Natural killer cell (primary cell): ENCODE results near the gene FFAR1. TPM values are rescaled to one million over a fixed set of nuclear protein-coding genes. Genes with fewer than 3 reads are reported as not detected.
A peak's percentile ranks its signal among the peaks of the same experiment; 100 is the strongest.
"Not testable (repeated sequence)": the region's sequence is repeated elsewhere in the genome, so short reads cannot be mapped to it uniquely, and the experiment has no call there.

ENCODE experiments used
- ATAC-seq, 3 donors: fragments of 150-1000 bp in 2 of 3; fragments of 200-7000 bp in 1 of 3; cut with Tn5 transposase; 1 replicate in 1 of 3; 2 replicates in 2 of 3; pipeline ENCODE4 v1.10.0; 2021; ENCODE audit warnings: mild to moderate bottlenecking in 2 of 3, moderate library complexity in 2 of 3
- DNase-seq, 2 donors: peaks; one replicate each; pipeline versions ENCODE4 v3.0.0 to v3.0.0-alpha.2; 2013 to 2021; ENCODE audit warnings: mixed read lengths in 1 of 2
- H3K27ac ChIP-seq: one replicate; pipeline ENCODE4 v1.5.1; 2013; ENCODE audit warnings: mild to moderate bottlenecking, low read length
- H3K27me3 ChIP-seq: one replicate; pipeline ENCODE4 v1.6.1; 2013; ENCODE audit warnings: low read length; ENCODE audit not compliant: control insufficient read depth, insufficient read depth
- H3K36me3 ChIP-seq: one replicate; pipeline ENCODE4 v1.6.1; 2013; ENCODE audit warnings: low read length; ENCODE audit not compliant: control insufficient read depth, insufficient read depth
- H3K4me1 ChIP-seq: one replicate; pipeline ENCODE4 v1.6.1; 2013; ENCODE audit warnings: low read length; ENCODE audit not compliant: control insufficient read depth, insufficient read depth
- H3K4me3 ChIP-seq: one replicate; pipeline ENCODE4 v1.5.1; 2013; ENCODE audit warnings: low read length
- H3K9me3 ChIP-seq: one replicate; pipeline ENCODE4 v1.6.1; 2013; ENCODE audit warnings: low read length; ENCODE audit not compliant: control insufficient read depth, insufficient read depth
- H3K27ac Mint-ChIP-seq, 2 donors: one replicate each; pipeline ENCODE4 v1.8.0; 2022; ENCODE audit warnings: mild to moderate bottlenecking in 2 of 2, mixed read lengths in 2 of 2, moderate library complexity in 1 of 2
- H3K27me3 Mint-ChIP-seq, 2 donors: one replicate each; pipeline ENCODE4 v1.8.0; 2022; ENCODE audit warnings: low read depth in 2 of 2, mixed read lengths in 2 of 2
- H3K36me3 Mint-ChIP-seq: one replicate; pipeline ENCODE4 v1.8.0; 2022; ENCODE audit warnings: mixed read lengths
- H3K4me1 Mint-ChIP-seq, 2 donors: one replicate each; pipeline ENCODE4 v1.8.0; 2022; ENCODE audit warnings: mixed read lengths in 2 of 2
- H3K4me3 Mint-ChIP-seq: one replicate; pipeline ENCODE4 v1.8.0; 2022; ENCODE audit warnings: mild to moderate bottlenecking, moderate library complexity, mixed read lengths
- H3K9me3 Mint-ChIP-seq, 2 donors: one replicate each; pipeline ENCODE4 v1.8.0; 2022; ENCODE audit warnings: mixed read lengths in 2 of 2
- WGBS: methylation state at CpG from one replicate; pipeline ENCODE4 v1.1.7; 2013; ENCODE audit warnings: missing lambda C conversion rate; ENCODE audit not compliant: insufficient coverage; 5-methylcytosine and 5-hydroxymethylcytosine counted together
- intact Hi-C: fragments of 100-400 bp; cut with micrococcal nuclease; formaldehyde crosslinking; loops from one replicate; pipeline ENCODE4 v1.14.2; 2022
- total RNA-seq, 4 donors: library from RNA; stranded (reverse); fragments of 120-200 nt in 1 of 4; gene quantifications; one replicate each; pipeline versions ENCODE4 v1.2.3 to v1.2.4, GENCODE V29; 2013 to 2022
- TF ChIP-seq, protein P1 (sequence below): fragments of 200-600 bp; IDR thresholded peaks from one replicate; pipeline ENCODE4 v1.8.0; 2022; ENCODE audit warnings: antibody characterized with exemption

Gene FFAR1
- total RNA-seq, 3 donors from 2014 or later (not counting 1 experiment from before 2014, with no cell fraction given): 0.30 to 0.47 TPM; not detected in 1

DNA sequence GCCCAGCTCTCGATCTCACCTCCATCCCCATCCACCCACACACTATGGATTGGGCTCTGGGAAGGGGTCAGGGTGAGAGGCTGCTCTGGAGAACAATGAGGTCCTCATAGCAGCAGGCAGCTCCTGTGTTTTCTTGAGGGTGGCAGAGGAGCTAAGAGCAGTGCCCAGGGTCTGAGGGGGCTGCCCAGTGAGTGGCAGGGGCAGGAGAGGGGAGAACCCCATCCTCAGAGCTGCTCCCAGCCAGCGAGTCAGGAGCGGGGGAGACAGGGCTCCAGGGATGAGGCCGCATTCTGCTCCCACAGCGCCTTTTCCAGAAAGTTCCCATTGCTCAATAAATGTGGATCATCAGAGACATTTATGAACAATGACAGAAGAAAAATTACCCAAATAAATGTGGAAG lies 12.4 kb downstream of the FFAR1 start:
- H3K9me3 Mint-ChIP-seq, H3K27ac Mint-ChIP-seq, H3K4me3 Mint-ChIP-seq, H3K9me3 ChIP-seq, H3K27ac ChIP-seq, H3K36me3 Mint-ChIP-seq, H3K4me1 ChIP-seq, H3K36me3 ChIP-seq, DNase-seq, intact Hi-C loops, H3K27me3 ChIP-seq, ATAC-seq, H3K4me3 ChIP-seq: not testable (repeated sequence)
- no CpG with 5 or more reads among the region's 5 CpGs for WGBS
- Mint-ChIP-seq H3K27me3 (peaks cover 14 to 17% of the 10 kb centered on the region in 2 donors), H3K4me1 (peaks cover 12% of the 10 kb centered on the region in 2 donors)

- DNase-seq (no peak), ATAC-seq (no peak)
- 34% methylated on average over 5 of the region's 5 CpGs for WGBS
- Histone ChIP-seq H3K4me1 (peaks cover 3% of the 10 kb centered on the region), H3K36me3 (no peaks in the 10 kb centered on the region), H3K27me3 (no peaks in the 10 kb centered on the region), H3K4me3 (no peak overlapping the region), H3K27ac (no peak overlapping the region), H3K9me3 (no peaks in the 10 kb centered on the region)
- Mint-ChIP-seq H3K27ac (no peak overlapping the region), H3K4me3 (no peak overlapping the region), H3K9me3 (no peaks in the 10 kb centered on the region), H3K27me3 (peaks cover 16 to 18% of the 10 kb centered on the region in 2 donors), H3K4me1 (peaks cover 12% of the 10 kb centered on the region in 2 donors), H3K36me3 (no peaks in the 10 kb centered on the region)
- TF ChIP-seq, protein P1, sequence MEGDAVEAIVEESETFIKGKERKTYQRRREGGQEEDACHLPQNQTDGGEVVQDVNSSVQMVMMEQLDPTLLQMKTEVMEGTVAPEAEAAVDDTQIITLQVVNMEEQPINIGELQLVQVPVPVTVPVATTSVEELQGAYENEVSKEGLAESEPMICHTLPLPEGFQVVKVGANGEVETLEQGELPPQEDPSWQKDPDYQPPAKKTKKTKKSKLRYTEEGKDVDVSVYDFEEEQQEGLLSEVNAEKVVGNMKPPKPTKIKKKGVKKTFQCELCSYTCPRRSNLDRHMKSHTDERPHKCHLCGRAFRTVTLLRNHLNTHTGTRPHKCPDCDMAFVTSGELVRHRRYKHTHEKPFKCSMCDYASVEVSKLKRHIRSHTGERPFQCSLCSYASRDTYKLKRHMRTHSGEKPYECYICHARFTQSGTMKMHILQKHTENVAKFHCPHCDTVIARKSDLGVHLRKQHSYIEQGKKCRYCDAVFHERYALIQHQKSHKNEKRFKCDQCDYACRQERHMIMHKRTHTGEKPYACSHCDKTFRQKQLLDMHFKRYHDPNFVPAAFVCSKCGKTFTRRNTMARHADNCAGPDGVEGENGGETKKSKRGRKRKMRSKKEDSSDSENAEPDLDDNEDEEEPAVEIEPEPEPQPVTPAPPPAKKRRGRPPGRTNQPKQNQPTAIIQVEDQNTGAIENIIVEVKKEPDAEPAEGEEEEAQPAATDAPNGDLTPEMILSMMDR: no peak
- intact Hi-C loops: no loop called here
Measured at GRCh38 chr19:35360880-35361420, 13.2 kb downstream of the FFAR1 start.

DNA sequence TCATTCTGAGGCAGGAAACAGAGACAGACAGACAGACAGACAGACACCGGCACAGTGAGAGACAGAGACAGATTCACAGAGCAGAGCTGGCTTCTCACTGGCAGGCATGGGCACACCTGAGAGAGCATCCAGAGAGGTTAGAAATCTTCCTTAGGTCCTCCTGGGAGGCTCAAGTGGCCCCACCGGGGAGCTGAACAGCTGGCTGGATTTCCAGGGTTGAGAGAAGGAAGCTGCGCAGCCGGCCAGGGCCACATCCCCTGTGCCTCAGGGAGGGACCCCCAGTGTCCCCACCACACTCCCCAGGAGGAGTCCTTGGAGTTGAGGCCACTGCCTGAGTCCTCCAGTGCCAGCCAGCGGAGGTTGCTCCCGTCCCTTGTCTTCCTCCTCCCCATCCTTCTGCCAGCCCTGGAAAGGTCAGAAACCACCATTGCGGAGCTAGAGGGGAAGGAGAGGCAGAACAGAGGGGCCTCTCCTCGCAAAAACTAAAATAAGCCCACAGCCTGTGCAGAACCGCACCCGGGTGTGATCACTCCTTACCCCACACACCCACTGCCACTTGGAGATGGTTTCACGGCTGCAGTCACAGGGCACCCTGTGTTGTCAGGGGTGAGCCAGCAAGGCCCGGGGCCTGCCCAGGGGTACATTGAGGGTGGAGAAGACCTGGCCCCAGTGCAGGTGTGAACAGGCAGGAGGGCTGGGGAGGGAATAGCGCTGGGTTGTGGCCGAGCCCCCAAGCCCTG lies 14.7 kb downstream of the FFAR1 start:
- Histone ChIP-seq H3K9me3 (no peaks in the 10 kb centered on the region), H3K4me1 (peaks cover 3% of the 10 kb centered on the region), H3K27ac (no peak overlapping the region), H3K27me3 (peaks cover 3% of the 10 kb centered on the region), H3K36me3 (no peaks in the 10 kb centered on the region), H3K4me3 (no peak overlapping the region)
- H3K4me3 Mint-ChIP-seq: no peak overlapping the region
- no peaks in the 10 kb centered on the region for H3K9me3 Mint-ChIP-seq
- no peak overlapping the region for H3K27ac Mint-ChIP-seq
- WGBS: 71% methylated on average over 13 of the region's 14 CpGs
- TF ChIP-seq, protein P1: no peak
- ATAC-seq (peak in 1 of 3 donors; percentile 57), DNase-seq (no peak)
- peaks cover 7 to 12% of the 10 kb centered on the region in 2 donors for H3K4me1 Mint-ChIP-seq
- H3K27me3 Mint-ChIP-seq: peaks cover 17 to 22% of the 10 kb centered on the region in 2 donors
- H3K36me3 Mint-ChIP-seq: no peaks in the 10 kb centered on the region
- intact Hi-C loops: no loop called here

DNA sequence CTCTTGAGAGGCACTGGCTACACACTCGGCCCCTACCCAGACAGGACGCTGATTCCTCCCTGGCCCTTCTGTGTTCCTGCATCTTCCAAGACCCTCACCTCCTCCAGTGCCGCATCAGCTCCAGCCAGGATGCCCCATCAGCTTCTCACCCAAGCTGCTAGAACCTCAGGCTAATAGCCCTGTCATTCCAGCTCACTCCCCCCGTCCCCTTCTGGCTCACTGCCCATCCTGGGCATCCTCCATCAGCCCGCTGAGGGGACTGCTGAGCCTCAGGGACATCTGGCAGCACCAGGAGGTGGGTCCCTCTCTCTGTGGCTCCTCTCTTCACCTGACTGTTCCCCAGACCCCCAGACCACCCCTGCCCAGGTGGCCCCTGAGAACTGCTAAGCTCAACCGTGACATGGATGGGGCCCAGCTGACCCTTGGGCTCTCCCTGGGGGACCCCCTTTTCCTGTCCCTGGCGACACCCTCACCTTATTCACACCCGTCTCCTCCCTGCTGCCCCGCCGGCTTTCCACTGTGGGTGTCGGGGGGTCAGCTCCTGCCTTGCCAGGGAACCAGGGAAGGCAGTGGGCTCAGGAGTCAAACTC lies 15.4 kb downstream of the FFAR1 start:
- H3K4me1 Mint-ChIP-seq: peaks cover 3 to 12% of the 10 kb centered on the region in 2 donors
- WGBS: 87% methylated on average over 11 of the region's 11 CpGs
- ATAC-seq (no peak), DNase-seq (no peak)
- H3K9me3 ChIP-seq: no peaks in the 10 kb centered on the region
- H3K9me3 Mint-ChIP-seq: no peaks in the 10 kb centered on the region
- H3K4me3 Mint-ChIP-seq: no peak overlapping the region
- H3K27ac ChIP-seq: no peak overlapping the region
- no peaks in the 10 kb centered on the region for H3K36me3 ChIP-seq
- intact Hi-C loops: no loop called here
- H3K27me3 Mint-ChIP-seq: peaks cover 15 to 17% of the 10 kb centered on the region in 2 donors
- TF ChIP-seq, protein P1: no peak
- peaks cover 3% of the 10 kb centered on the region for H3K27me3 ChIP-seq
- no peaks in the 10 kb centered on the region for H3K36me3 Mint-ChIP-seq
- H3K27ac Mint-ChIP-seq: no peak overlapping the region
- no peaks in the 10 kb centered on the region for H3K4me1 ChIP-seq
- no peak overlapping the region for H3K4me3 ChIP-seq
